Gastrocnemius medialis (tissue), 4 donors: ENCODE measurements around the gene LEF1. TPM values are rescaled to one million over a fixed set of nuclear protein-coding genes. Genes with fewer than 3 reads are reported as not detected.

ENCODE experiments used
- ATAC-seq, 2 donors: fragments of 150-250 bp; one replicate each; pipeline ENCODE4 v1.9.1; 2016
- DNase-seq, 2 donors: peaks; one replicate each; pipeline ENCODE4 v3.0.0-alpha.2; 2019
- H3K27ac ChIP-seq, 4 donors: fragments of 200-600 bp; sonication (generic); 1 replicate in 1 of 4; 2 replicates in 3 of 4; pipeline ENCODE4 v1.5.1; 2016 to 2018; ENCODE audit warnings: mild to moderate bottlenecking in 2 of 4, moderate library complexity in 1 of 4
- H3K27me3 ChIP-seq, 3 donors: fragments of 200-600 bp; sonication (generic) in 2 of 3; 1 replicate in 1 of 3; 2 replicates in 2 of 3; pipeline versions ENCODE4 v1.5.1 to v1.6.0; 2016 to 2019; ENCODE audit warnings: mild to moderate bottlenecking in 1 of 3, moderate library complexity in 1 of 3
- H3K36me3 ChIP-seq, 2 donors: fragments of 200-600 bp; sonication (generic) in 1 of 2; one replicate each; pipeline ENCODE4 v1.5.1; 2017 to 2018
- H3K4me1 ChIP-seq, 2 donors: fragments of 200-600 bp; sonication (generic) in 1 of 2; one replicate each; pipeline ENCODE4 v1.5.1; 2016 to 2017; ENCODE audit warnings: mild to moderate bottlenecking in 2 of 2
- H3K4me3 ChIP-seq, 4 donors: fragments of 200-600 bp; sonication (generic) in 3 of 4; 1 replicate in 1 of 4; 2 replicates in 3 of 4; pipeline ENCODE4 v1.5.1; 2016 to 2019; ENCODE audit warnings: mild to moderate bottlenecking in 2 of 4
- H3K9me3 ChIP-seq, 3 donors: fragments of 200-600 bp; sonication (generic) in 2 of 3; 1 replicate in 1 of 3; 2 replicates in 2 of 3; pipeline ENCODE4 v1.5.1; 2016 to 2019
- CTCF ChIP-seq, 5 experiments: fragments of 450-650 bp in 3 of 5; fragments of 200-600 bp in 2 of 5; sonication (generic) in 2 of 5; IDR thresholded peaks in 4 of 5; conservative IDR thresholded peaks in 1 of 5; 1 replicate in 4 of 5; 2 replicates in 1 of 5; pipeline ENCODE4 v1.5.1; 2016 to 2019; ENCODE audit warnings: antibody characterized with exemption in 5 of 5, mild to moderate bottlenecking in 3 of 5, moderate library complexity in 3 of 5
- POLR2A ChIP-seq, 2 donors: fragments of 450-650 bp; IDR thresholded peaks; one replicate each; pipeline ENCODE4 v1.6.1; 2017; ENCODE audit warnings: antibody characterized with exemption in 2 of 2, mild to moderate bottlenecking in 2 of 2, moderate library complexity in 2 of 2
- in situ Hi-C, 4 donors: fragments of 200-750 bp; cut with MboI; loops; one replicate each; pipeline versions ENCODE4 v1.15.0 to v1.8.0; 2017; ENCODE audit warnings: low sequenced_read_pairs in 4 of 4
- intact Hi-C: fragments of 100-400 bp; cut with DNase I; formaldehyde crosslinking; loops from one replicate; pipeline ENCODE4 v1.15.1; 2023; ENCODE audit warnings: low total_unique reads
- total RNA-seq, 4 donors: library from RNA; depleted of rRNA; stranded (reverse); fragments of >200 nt; gene quantifications; one replicate each; pipeline versions ENCODE4 v1.1.0 to v1.2.3, GENCODE V29; 2016

Gene LEF1
- total RNA-seq, 4 donors from 2014 or later: 0.33 TPM; not detected in 3

- no peak overlapping the region for H3K27ac ChIP-seq
- H3K9me3 ChIP-seq: no peaks in the 10 kb centered on the region
- H3K4me3 ChIP-seq: no peak overlapping the region
- no peak for ATAC-seq
- intact Hi-C loops: no loop called here
- no peaks in the 10 kb centered on the region for H3K36me3 ChIP-seq
- no peak for DNase-seq
- TF ChIP-seq CTCF (IDR thresholded peaks at IDR 0.05 in 4 of 5, conservative IDR thresholded peaks at IDR 0.05 in 1 of 5) (no peak), POLR2A (IDR thresholded peaks at IDR 0.05) (no peak)
- in situ Hi-C loops: no loop called here
- no peaks in the 10 kb centered on the region for H3K27me3 ChIP-seq
- no peaks in the 10 kb centered on the region for H3K4me1 ChIP-seq
Observed at GRCh38 chr4:108204518-108204917, 35.8 kb upstream of the LEF1 start.

GRCh38 chr4:108203377-108203776 is 34.6 kb upstream of the LEF1 start:
- no peaks in the 10 kb centered on the region for H3K36me3 ChIP-seq
- intact Hi-C loops (no loop called here), in situ Hi-C loops (no loop called here)
- TF ChIP-seq CTCF (IDR thresholded peaks at IDR 0.05 in 4 of 5, conservative IDR thresholded peaks at IDR 0.05 in 1 of 5) (no peak), POLR2A (IDR thresholded peaks at IDR 0.05) (no peak)
- ATAC-seq: no peak
- no peak overlapping the region for H3K4me3 ChIP-seq
- no peak overlapping the region for H3K27ac ChIP-seq
- H3K27me3 ChIP-seq: no peaks in the 10 kb centered on the region
- H3K9me3 ChIP-seq: no peaks in the 10 kb centered on the region
- no peak for DNase-seq
- no peaks in the 10 kb centered on the region for H3K4me1 ChIP-seq

- intact Hi-C loops: no loop called here
- H3K36me3 ChIP-seq: no peaks in the 10 kb centered on the region
- no peak overlapping the region for H3K27ac ChIP-seq
- no peak for TF ChIP-seq CTCF (IDR thresholded peaks at IDR 0.05 in 4 of 5, conservative IDR thresholded peaks at IDR 0.05 in 1 of 5)
- TF ChIP-seq POLR2A (IDR thresholded peaks at IDR 0.05): no peak
- DNase-seq: no peak
- no peak overlapping the region for H3K4me3 ChIP-seq
- H3K4me1 ChIP-seq: no peaks in the 10 kb centered on the region
- in situ Hi-C loops: no loop called here
- H3K9me3 ChIP-seq: no peaks in the 10 kb centered on the region
- no peaks in the 10 kb centered on the region for H3K27me3 ChIP-seq
- no peak for ATAC-seq
Observed at GRCh38 chr4:108201774-108202173, 33.0 kb upstream of the LEF1 start.

- no peaks in the 10 kb centered on the region for H3K4me1 ChIP-seq
- H3K36me3 ChIP-seq: no peaks in the 10 kb centered on the region
- TF ChIP-seq POLR2A (IDR thresholded peaks at IDR 0.05) (no peak), CTCF (IDR thresholded peaks at IDR 0.05 in 4 of 5, conservative IDR thresholded peaks at IDR 0.05 in 1 of 5) (no peak)
- no peaks in the 10 kb centered on the region for H3K9me3 ChIP-seq
- no peak for DNase-seq
- intact Hi-C loops (no loop called here), in situ Hi-C loops (no loop called here)
- H3K27me3 ChIP-seq: no peaks in the 10 kb centered on the region
- H3K4me3 ChIP-seq: no peak overlapping the region
- ATAC-seq: no peak
- no peak overlapping the region for H3K27ac ChIP-seq
Observed at GRCh38 chr4:108199881-108200280, 31.1 kb upstream of the LEF1 start.
